CD4-positive, alpha-beta memory T cell (primary cell): ENCODE results near the gene FUT8. TPM values are rescaled to one million over a fixed set of nuclear protein-coding genes. Genes with fewer than 3 reads are reported as not detected.

Experiments used
- CTCF ChIA-PET: fragments of 350-600 bp; sonication (Branson Sonifier 250); formaldehyde crosslinking; loops from one replicate; lab custom pipeline; 2021; ENCODE audit warnings: inconsistent platforms; ENCODE audit not compliant: partially characterized antibody; lab: Charles Lee
- POLR2A ChIA-PET: fragments of 350-600 bp; sonication (Branson Sonifier 250); formaldehyde crosslinking; loops from one replicate; lab custom pipeline; 2021; ENCODE audit not compliant: partially characterized antibody; lab: Charles Lee
- DNase-seq, 5 donors: peaks; one replicate each; pipeline versions ENCODE4 v3.0.0 to v3.0.0-alpha.2; 2020 to 2022; ENCODE audit warnings: mixed read lengths in 1 of 5
- H3K27ac ChIP-seq: one replicate; pipeline ENCODE4 v1.7.0; 2013; ENCODE audit warnings: low read depth, low read length
- H3K27me3 ChIP-seq: 2 replicates; pipeline ENCODE4 v1.7.0; 2013; ENCODE audit warnings: mild to moderate bottlenecking, low read length, moderate library complexity; ENCODE audit not compliant: insufficient read depth
- H3K36me3 ChIP-seq: 2 replicates; pipeline ENCODE4 v1.7.0; 2013; ENCODE audit warnings: mild to moderate bottlenecking, low read length, moderate library complexity; ENCODE audit not compliant: insufficient read depth
- H3K4me1 ChIP-seq: 2 replicates; pipeline ENCODE4 v1.7.0; 2013; ENCODE audit warnings: mild to moderate bottlenecking, low read length, moderate library complexity; ENCODE audit not compliant: insufficient read depth
- H3K4me3 ChIP-seq, 2 donors: one replicate each; pipeline ENCODE4 v1.7.0; 2013; ENCODE audit warnings: low read length in 2 of 2, mild to moderate bottlenecking in 1 of 2
- H3K9me3 ChIP-seq, 2 donors: one replicate each; pipeline ENCODE4 v1.7.0; 2013; ENCODE audit warnings: low read length in 2 of 2, control low read depth in 1 of 2; ENCODE audit not compliant: control insufficient read depth in 1 of 2
- H3K27ac Mint-ChIP-seq, 7 donors: one replicate each; pipeline ENCODE4 v1.8.0; 2020 to 2021; ENCODE audit warnings: mixed read lengths in 7 of 7, mild to moderate bottlenecking in 6 of 7, inconsistent platforms in 3 of 7, moderate library complexity in 3 of 7
- H3K27me3 Mint-ChIP-seq, 2 donors: one replicate each; pipeline ENCODE4 v1.8.0; 2020 to 2021; ENCODE audit warnings: mixed read lengths in 2 of 2
- H3K36me3 Mint-ChIP-seq, 2 donors: one replicate each; pipeline ENCODE4 v1.8.0; 2020 to 2021; ENCODE audit warnings: mixed read lengths in 2 of 2, inconsistent platforms in 1 of 2, mild to moderate bottlenecking in 1 of 2
- H3K4me1 Mint-ChIP-seq, 4 donors: one replicate each; pipeline ENCODE4 v1.8.0; 2020 to 2021; ENCODE audit warnings: mixed read lengths in 4 of 4, mild to moderate bottlenecking in 1 of 4
- H3K4me3 Mint-ChIP-seq, 8 donors: one replicate each; pipeline ENCODE4 v1.8.0; 2020 to 2021; ENCODE audit warnings: mixed read lengths in 8 of 8, mild to moderate bottlenecking in 7 of 8, moderate library complexity in 6 of 8, inconsistent platforms in 3 of 8
- H3K9me3 Mint-ChIP-seq, 8 donors: one replicate each; pipeline ENCODE4 v1.8.0; 2020 to 2021; ENCODE audit warnings: mixed read lengths in 8 of 8, mild to moderate bottlenecking in 5 of 8, inconsistent platforms in 3 of 8, moderate library complexity in 1 of 8
- intact Hi-C: fragments of 100-400 bp; cut with micrococcal nuclease; formaldehyde crosslinking; loops from one replicate; pipeline ENCODE4 v1.15.1; 2023
- polyA plus RNA-seq, 2 donors: library from polyadenylated mRNA; unstranded; fragments of 300-500 nt; fragmentation: Illumina TruSeq; gene quantifications; one replicate each; pipeline ENCODE4 v1.2.3, GENCODE V29; 2021
- total RNA-seq, 2 experiments: library from RNA; stranded (reverse); gene quantifications; one replicate each; pipeline ENCODE4 v1.2.3, GENCODE V29; 2021

FUT8 gene
- total and polyA plus RNA-seq, 4 experiments from 2014 or later, result 10.6 to 51.0 (median 32.2) TPM

DNA sequence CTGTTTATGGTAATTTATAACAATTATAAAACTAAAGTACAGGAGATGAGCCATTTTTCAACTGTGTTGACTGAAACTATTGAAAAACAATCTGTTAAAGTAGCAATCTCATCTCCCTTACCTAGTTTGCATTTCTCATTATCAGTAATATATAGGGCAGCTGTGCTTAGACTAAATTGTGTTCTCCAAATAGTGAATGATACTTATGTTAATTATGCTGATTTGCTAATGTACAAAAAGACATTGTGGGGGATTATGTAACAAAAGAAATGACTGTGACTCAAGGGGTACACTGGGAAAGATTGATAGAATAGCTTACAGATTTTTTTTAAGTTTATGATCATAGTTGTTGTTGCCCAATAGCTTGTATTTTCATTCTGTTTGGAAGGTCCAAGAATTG is 207.7 kb downstream of the FUT8 start:
- peaks cover 0 to 6% (median 1%) of the 10 kb centered on the region in 4 donors for H3K4me1 Mint-ChIP-seq
- CTCF ChIA-PET, result no interaction called here
- no peak for DNase-seq

DNA sequence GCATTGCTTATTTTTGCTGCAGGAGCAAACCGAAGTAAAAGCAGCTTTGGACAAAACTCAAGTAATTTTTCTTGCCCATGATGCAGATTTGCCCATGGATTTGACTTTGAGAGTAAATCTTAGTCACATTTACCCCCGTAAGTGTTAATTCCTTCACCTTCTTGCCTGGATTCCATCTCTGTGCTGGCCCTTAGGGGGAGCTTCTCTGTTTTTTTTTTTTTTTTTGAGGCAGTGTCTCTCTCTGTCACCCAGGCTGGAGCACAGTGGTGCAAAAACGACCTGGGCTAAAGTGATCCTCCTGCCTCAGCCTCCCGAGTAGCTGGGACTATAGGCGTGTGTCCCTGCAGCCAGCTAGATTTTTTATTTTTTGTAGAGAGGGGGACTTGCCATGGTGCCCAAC is 210.2 kb downstream of the FUT8 start:
- H3K4me3 ChIP-seq, result no peak overlapping the region
- POLR2A ChIA-PET, result interaction anchor here (1.0 kb wide), 1 partner anchor 8 kb away, joined by 4 read pairs; no protein-coding TSS in a partner anchor
- H3K4me1 ChIP-seq, result no peaks in the 10 kb centered on the region
- no peaks in the 10 kb centered on the region for H3K27me3 ChIP-seq
- H3K4me1 Mint-ChIP-seq, result peaks cover 0 to 9% (median 2%) of the 10 kb centered on the region in 4 donors
- no peak overlapping the region for H3K27ac Mint-ChIP-seq
- H3K27me3 Mint-ChIP-seq, result no peaks in the 10 kb centered on the region
- no peaks in the 10 kb centered on the region for H3K36me3 ChIP-seq
- no peak for DNase-seq
- H3K9me3 Mint-ChIP-seq, result no peaks in the 10 kb centered on the region
- H3K4me3 Mint-ChIP-seq, result no peak overlapping the region
- CTCF ChIA-PET, result interaction anchor here (1.1 kb wide), 1 partner anchor 8 kb away, joined by 3 read pairs; no protein-coding TSS in a partner anchor
- H3K27ac ChIP-seq, result no peak overlapping the region
- intact Hi-C loops, result no loop called here
- no peaks in the 10 kb centered on the region for H3K9me3 ChIP-seq
- peaks cover 15 to 22% of the 10 kb centered on the region in 2 donors for H3K36me3 Mint-ChIP-seq

More for the DNA sequence above, 207.7 kb downstream of the FUT8 start:
- Mint-ChIP-seq H3K36me3 (peaks cover 32 to 34% of the 10 kb centered on the region in 2 donors), H3K9me3 (no peaks in the 10 kb centered on the region), H3K27ac (peak overlapping the region in 2 of 7 donors; percentile 38 to 76), H3K27me3 (no peaks in the 10 kb centered on the region), H3K4me3 (no peak overlapping the region)
- H3K27me3 ChIP-seq, result no peaks in the 10 kb centered on the region
- no peak overlapping the region for H3K27ac ChIP-seq
- intact Hi-C loops, result no loop called here
- no peak overlapping the region for H3K4me3 ChIP-seq
- POLR2A ChIA-PET, result no interaction called here
- no peaks in the 10 kb centered on the region for H3K36me3 ChIP-seq
- H3K4me1 ChIP-seq, result no peaks in the 10 kb centered on the region
- H3K9me3 ChIP-seq, result no peaks in the 10 kb centered on the region

DNA sequence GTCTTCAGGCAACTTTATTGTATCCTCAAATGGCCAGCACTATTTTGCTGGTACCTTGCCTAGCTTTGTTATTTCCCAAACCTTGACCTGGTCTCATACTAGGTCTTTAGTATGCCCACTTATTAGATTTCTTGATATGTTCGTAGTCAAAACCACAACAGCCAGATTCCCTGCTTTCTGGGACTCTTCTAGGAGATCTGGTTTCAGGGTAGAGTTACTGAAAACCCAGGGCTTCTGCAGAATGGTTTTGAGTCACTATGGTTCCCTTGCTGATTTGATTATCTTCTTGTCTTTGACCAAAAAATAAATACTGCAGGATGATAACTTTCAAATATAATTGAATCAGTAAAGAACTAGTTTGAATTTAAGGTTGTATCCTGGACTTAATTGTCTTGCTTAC is 211.2 kb downstream of the FUT8 start:
- no peak for DNase-seq
- Histone ChIP-seq H3K36me3 (no peaks in the 10 kb centered on the region), H3K27me3 (no peaks in the 10 kb centered on the region), H3K27ac (no peak overlapping the region), H3K9me3 (no peaks in the 10 kb centered on the region), H3K4me1 (no peaks in the 10 kb centered on the region), H3K4me3 (no peak overlapping the region)
- no peaks in the 10 kb centered on the region for H3K27me3 Mint-ChIP-seq
- H3K27ac Mint-ChIP-seq, result no peak overlapping the region
- no peak overlapping the region for H3K4me3 Mint-ChIP-seq
- peaks cover 14 to 18% of the 10 kb centered on the region in 2 donors for H3K36me3 Mint-ChIP-seq
- no peaks in the 10 kb centered on the region for H3K9me3 Mint-ChIP-seq
- CTCF ChIA-PET, result no interaction called here
- peaks cover 0 to 9% (median 2%) of the 10 kb centered on the region in 4 donors for H3K4me1 Mint-ChIP-seq
- intact Hi-C loops, result no loop called here
- POLR2A ChIA-PET, result no interaction called here

DNA sequence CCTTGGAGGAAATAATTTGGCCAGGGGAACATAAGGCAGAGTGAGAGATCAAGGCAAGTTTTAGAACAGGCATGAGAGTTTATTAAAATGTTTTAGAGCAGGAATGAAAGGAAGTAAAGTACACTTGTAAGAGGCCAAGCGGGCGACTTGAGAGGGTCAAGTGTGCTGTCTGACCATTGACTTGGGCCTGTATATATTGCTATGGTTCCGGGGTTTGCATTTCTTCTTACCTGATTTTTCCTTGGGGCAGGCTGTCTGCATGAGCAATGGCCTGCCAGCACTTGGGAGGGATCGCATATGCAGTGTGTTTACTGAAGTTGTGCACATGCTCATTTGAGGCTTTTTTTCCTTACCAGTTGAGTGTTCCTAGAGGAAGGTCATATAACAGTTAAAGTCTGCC is 214.8 kb downstream of the FUT8 start:
- intact Hi-C loops, result no loop called here
- Histone ChIP-seq H3K27ac (no peak overlapping the region), H3K4me1 (peaks cover 7% of the 10 kb centered on the region), H3K9me3 (no peaks in the 10 kb centered on the region), H3K4me3 (no peak overlapping the region), H3K27me3 (no peaks in the 10 kb centered on the region), H3K36me3 (peaks cover 6% of the 10 kb centered on the region)
- Mint-ChIP-seq H3K9me3 (peaks cover 0 to 5% (median 0%) of the 10 kb centered on the region in 8 donors), H3K4me1 (peaks cover 5 to 7% (median 6%) of the 10 kb centered on the region in 4 donors), H3K36me3 (peaks cover 3 to 14% of the 10 kb centered on the region in 2 donors), H3K27me3 (no peaks in the 10 kb centered on the region), H3K4me3 (no peak overlapping the region), H3K27ac (no peak overlapping the region)
- ChIA-PET POLR2A (no interaction called here), CTCF (no interaction called here)
- no peak for DNase-seq

DNA sequence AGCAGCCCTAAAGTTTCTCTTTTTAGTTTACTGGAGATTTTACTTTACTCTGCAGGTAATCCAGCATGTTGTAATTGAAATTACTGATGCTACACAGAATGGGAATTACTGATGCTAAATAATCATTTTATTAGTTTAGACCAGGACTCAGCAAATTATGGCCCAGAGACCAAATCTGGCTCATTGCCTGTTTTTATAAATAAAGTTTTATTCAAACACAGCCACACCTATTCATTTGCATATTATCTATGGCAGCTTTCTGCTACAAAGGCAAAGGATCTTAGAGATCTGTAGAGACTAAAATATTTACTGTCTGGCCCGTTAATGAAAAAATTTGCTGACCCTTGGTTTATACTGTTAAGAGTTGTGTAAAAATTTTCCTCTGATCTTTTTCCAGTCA is 216.1 kb downstream of the FUT8 start:
- Mint-ChIP-seq H3K4me1 (peaks cover 5 to 11% (median 6%) of the 10 kb centered on the region in 4 donors), H3K27ac (no peak overlapping the region), H3K4me3 (no peak overlapping the region), H3K9me3 (peaks cover 0 to 5% (median 0%) of the 10 kb centered on the region in 8 donors), H3K27me3 (no peaks in the 10 kb centered on the region), H3K36me3 (peaks cover 3 to 18% of the 10 kb centered on the region in 2 donors)
- H3K27me3 ChIP-seq, result no peaks in the 10 kb centered on the region
- POLR2A ChIA-PET, result no interaction called here
- peaks cover 7% of the 10 kb centered on the region for H3K4me1 ChIP-seq
- H3K36me3 ChIP-seq, result peaks cover 6% of the 10 kb centered on the region
- no peak overlapping the region for H3K27ac ChIP-seq
- no peak overlapping the region for H3K4me3 ChIP-seq
- CTCF ChIA-PET, result interaction anchor here (1.0 to 1.3 kb wide), 2 partner anchors 10 to 442 kb away, joined by 3 read pairs; no protein-coding TSS in a partner anchor
- intact Hi-C loops, result no loop called here
- no peaks in the 10 kb centered on the region for H3K9me3 ChIP-seq
- DNase-seq, result no peak

DNA sequence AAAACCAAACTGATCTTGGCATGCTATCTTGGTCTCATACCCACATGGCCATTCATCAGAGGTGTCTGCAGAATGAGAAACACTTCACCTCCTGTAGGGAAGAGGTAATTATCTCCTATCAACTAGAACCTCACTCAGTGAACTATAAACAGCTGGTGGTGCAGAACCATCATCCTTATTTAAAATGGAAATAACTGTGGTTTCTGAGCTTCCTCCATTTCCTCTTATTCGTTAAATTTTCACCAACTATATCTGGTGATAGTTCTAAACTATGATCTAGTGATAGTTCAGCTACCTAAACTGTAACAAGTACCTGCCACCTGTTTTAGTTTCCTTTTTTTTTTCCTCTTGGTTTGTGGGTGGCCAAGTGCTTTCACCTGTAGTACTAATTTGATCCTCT is 218.5 kb downstream of the FUT8 start:
- peaks cover 6% of the 10 kb centered on the region for H3K36me3 ChIP-seq
- Mint-ChIP-seq H3K27ac (peak overlapping the region in 1 of 7 donors; percentile 13), H3K36me3 (peaks cover 19 to 24% of the 10 kb centered on the region in 2 donors), H3K4me1 (peaks cover 7 to 22% (median 16%) of the 10 kb centered on the region in 4 donors), H3K27me3 (no peaks in the 10 kb centered on the region), H3K9me3 (peaks cover 0 to 6% (median 2%) of the 10 kb centered on the region in 8 donors), H3K4me3 (no peak overlapping the region)
- no peak for DNase-seq
- H3K27ac ChIP-seq, result no peak overlapping the region
- intact Hi-C loops, result no loop called here
- H3K4me1 ChIP-seq, result peaks cover 15% of the 10 kb centered on the region
- H3K4me3 ChIP-seq, result no peak overlapping the region
- H3K27me3 ChIP-seq, result no peaks in the 10 kb centered on the region
- ChIA-PET CTCF (no interaction called here), POLR2A (interaction anchor here (1.3 kb wide), 1 partner anchor 9 kb away, joined by 4 read pairs; no protein-coding TSS in a partner anchor)
- H3K9me3 ChIP-seq, result no peaks in the 10 kb centered on the region

DNA sequence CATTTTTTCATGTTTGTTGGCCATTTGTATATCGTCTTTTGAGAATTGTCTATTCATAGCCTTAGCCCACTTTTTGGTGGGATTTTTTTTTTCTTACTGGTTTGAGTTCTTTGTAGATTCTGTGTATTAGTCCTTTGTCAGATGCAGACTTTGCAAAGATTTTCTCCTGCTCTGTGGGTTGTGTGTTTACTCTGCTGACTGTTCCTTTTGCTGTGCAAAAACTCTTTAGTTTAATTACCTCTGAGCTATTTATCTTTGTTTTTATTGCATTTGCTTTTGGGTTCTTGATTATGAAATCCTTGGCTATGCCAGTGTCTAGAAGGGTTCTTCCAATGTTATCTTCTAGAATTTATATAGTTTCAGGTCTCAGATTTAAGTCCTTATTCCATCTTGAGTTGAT is 220.0 kb downstream of the FUT8 start:
- Mint-ChIP-seq H3K9me3 (peaks cover 0 to 6% (median 2%) of the 10 kb centered on the region in 8 donors), H3K27ac (peak overlapping the region in 1 of 7 donors; percentile 25), H3K36me3 (peaks cover 23 to 27% of the 10 kb centered on the region in 2 donors), H3K4me1 (peaks cover 15 to 36% (median 25%) of the 10 kb centered on the region in 4 donors), H3K4me3 (no peak overlapping the region), H3K27me3 (no peaks in the 10 kb centered on the region)
- H3K4me3 ChIP-seq, result no peak overlapping the region
- intact Hi-C loops, result no loop called here
- POLR2A ChIA-PET, result no interaction called here
- H3K9me3 ChIP-seq, result no peaks in the 10 kb centered on the region
- no peaks in the 10 kb centered on the region for H3K27me3 ChIP-seq
- peaks cover 6% of the 10 kb centered on the region for H3K36me3 ChIP-seq
- DNase-seq, result no peak
- CTCF ChIA-PET, result no interaction called here
- H3K4me1 ChIP-seq, result peaks cover 28% of the 10 kb centered on the region
- no peak overlapping the region for H3K27ac ChIP-seq
